GM23338 (cell line): ENCODE data around the gene PIBF1. TPM values are rescaled to one million over a fixed set of nuclear protein-coding genes. Genes with fewer than 3 reads are reported as not detected.
A peak's percentile ranks its signal among the peaks of the same experiment; 100 is the strongest.

ENCODE experiments used
- ATAC-seq: fragments of 200-7000 bp; cut with Tn5 transposase; 3 replicates; pipeline ENCODE4 v1.9.1; 2020
- DNase-seq: peaks from one replicate; pipeline ENCODE4 v3.0.0-alpha.2; 2015; ENCODE audit warnings: low spot score
- H2AFZ ChIP-seq: fragments of 200-600 bp; sonication (generic); 2 replicates; pipeline ENCODE4 v1.8.0; 2016; ENCODE audit warnings: antibody characterized with exemption, mild to moderate bottlenecking, moderate library complexity
- H3F3A ChIP-seq: fragments of 200-600 bp; sonication (generic); replicated peaks from 2 replicates; pipeline ENCODE4 v1.8.0; 2017; ENCODE audit warnings: antibody characterized with exemption, mixed run types, low read depth
- H3K27ac ChIP-seq: fragments of 200-600 bp; sonication (generic); 2 replicates; pipeline ENCODE4 v1.6.1; 2016; ENCODE audit warnings: low read depth
- H3K27me3 ChIP-seq: fragments of 200-600 bp; sonication (generic); 2 replicates; pipeline ENCODE4 v1.8.0; 2016; ENCODE audit warnings: mild to moderate bottlenecking, mixed run types, moderate library complexity; ENCODE audit not compliant: insufficient read depth
- H3K36me3 ChIP-seq: fragments of 200-600 bp; sonication (generic); 2 replicates; pipeline ENCODE4 v1.8.0; 2016; ENCODE audit warnings: mild to moderate bottlenecking; ENCODE audit not compliant: insufficient read depth
- H3K4me1 ChIP-seq: fragments of 200-600 bp; sonication (generic); 2 replicates; pipeline ENCODE4 v1.8.0; 2016; ENCODE audit warnings: mild to moderate bottlenecking, moderate library complexity; ENCODE audit not compliant: insufficient read depth
- H3K4me2 ChIP-seq: fragments of 200-600 bp; sonication (generic); 2 replicates; pipeline ENCODE4 v1.7.1; 2017; ENCODE audit warnings: mixed run types
- H3K4me3 ChIP-seq: fragments of 200-600 bp; sonication (generic); 2 replicates; pipeline ENCODE4 v1.6.1; 2016; ENCODE audit warnings: mixed run types
- H3K79me2 ChIP-seq: fragments of 200-600 bp; sonication (generic); replicated peaks from 2 replicates; pipeline ENCODE4 v1.8.0; 2017; ENCODE audit warnings: mild to moderate bottlenecking; ENCODE audit not compliant: insufficient read depth
- H3K9me2 ChIP-seq: fragments of 200-600 bp; sonication (generic); 2 replicates; pipeline ENCODE4 v1.8.0; 2017; ENCODE audit not compliant: insufficient read depth
- H4K20me1 ChIP-seq: fragments of 200-600 bp; sonication (generic); replicated peaks from 2 replicates; pipeline ENCODE4 v1.8.0; 2017; ENCODE audit warnings: mild to moderate bottlenecking; ENCODE audit not compliant: insufficient read depth
- H3K27ac Mint-ChIP-seq: 2 replicates; pipeline ENCODE4 v1.8.0; 2020; ENCODE audit warnings: inconsistent platforms, mild to moderate bottlenecking, moderate library complexity, mixed read lengths
- H3K27me3 Mint-ChIP-seq: 3 replicates; pipeline ENCODE4 v1.8.0; 2022; ENCODE audit warnings: low read depth, mild to moderate bottlenecking, moderate library complexity, mixed read lengths, inconsistent platforms; ENCODE audit not compliant: insufficient read depth, poor library complexity
- H3K36me3 Mint-ChIP-seq: 3 replicates; pipeline ENCODE4 v1.8.0; 2021; ENCODE audit warnings: low read depth, mild to moderate bottlenecking, inconsistent platforms, moderate library complexity, mixed read lengths
- H3K4me1 Mint-ChIP-seq: 3 replicates; pipeline ENCODE4 v1.8.0; 2020; ENCODE audit warnings: mild to moderate bottlenecking, inconsistent platforms, mixed read lengths
- H3K4me3 Mint-ChIP-seq: 3 replicates; pipeline ENCODE4 v1.8.0; 2021; ENCODE audit warnings: moderate library complexity, mild to moderate bottlenecking, inconsistent platforms, mixed read lengths
- H3K9me3 Mint-ChIP-seq: 3 replicates; pipeline ENCODE4 v1.8.0; 2020; ENCODE audit warnings: moderate library complexity, mild to moderate bottlenecking, inconsistent platforms, mixed read lengths
- CREB1 ChIP-seq: fragments of 250-450 bp; sonication (Bioruptor Pico); IDR thresholded peaks from 2 replicates; pipeline ENCODE4 v1.5.0; 2020; ENCODE audit warnings: low read depth, mild to moderate bottlenecking, moderate library complexity
- CTCF ChIP-seq, 2 experiments: fragments of 200-600 bp in 1 of 2; sonication (generic) in 1 of 2; conservative IDR thresholded peaks; 2 replicates each; pipeline versions ENCODE4 v1.5.1 to v1.6.1; 2016 to 2017; ENCODE audit warnings: antibody characterized with exemption in 2 of 2, low read depth in 2 of 2, mild to moderate bottlenecking in 2 of 2, moderate library complexity in 1 of 2
- ETS1 ChIP-seq: IDR thresholded peaks from 2 replicates; pipeline ENCODE4 v1.6.1; 2016; ENCODE audit warnings: antibody characterized with exemption
- EZH2 ChIP-seq: fragments of 200-600 bp; sonication (generic); IDR thresholded peaks from one replicate; pipeline ENCODE4 v1.8.0; 2017; ENCODE audit warnings: antibody characterized with exemption, mild to moderate bottlenecking, low read depth; ENCODE audit not compliant: unreplicated experiment
- EZH2phosphoT487 ChIP-seq: fragments of 200-600 bp; sonication (generic); IDR thresholded peaks from one replicate; pipeline ENCODE4 v1.8.1; 2018; ENCODE audit warnings: antibody characterized with exemption; ENCODE audit not compliant: unreplicated experiment
- JUNB ChIP-seq: IDR thresholded peaks from one replicate; pipeline ENCODE4 v1.6.1; 2016; ENCODE audit warnings: antibody characterized with exemption; ENCODE audit not compliant: unreplicated experiment
- NANOG ChIP-seq: IDR thresholded peaks from 2 replicates; pipeline ENCODE4 v1.6.1; 2016; ENCODE audit warnings: antibody characterized with exemption, borderline replicate concordance
- POLR2AphosphoS5 ChIP-seq: IDR thresholded peaks from 2 replicates; pipeline ENCODE4 v1.6.1; 2016; ENCODE audit warnings: antibody characterized with exemption, low read depth
- REST ChIP-seq: IDR thresholded peaks from one replicate; pipeline ENCODE4 v1.6.1; 2018; ENCODE audit warnings: antibody characterized with exemption; ENCODE audit not compliant: unreplicated experiment
- STAT1 ChIP-seq: IDR thresholded peaks from one replicate; pipeline ENCODE4 v1.6.1; 2016; ENCODE audit warnings: antibody characterized with exemption; ENCODE audit not compliant: unreplicated experiment
- ZNF114 ChIP-seq: fragments of 250-450 bp; sonication (Bioruptor Pico); IDR thresholded peaks from 2 replicates; pipeline ENCODE4 v1.5.0; 2020; ENCODE audit warnings: mild to moderate bottlenecking, moderate library complexity
- ZNF331 ChIP-seq: fragments of 250-450 bp; sonication (Bioruptor Pico); IDR thresholded peaks from 2 replicates; pipeline ENCODE4 v1.5.0; 2020; ENCODE audit warnings: low read depth, mild to moderate bottlenecking, moderate library complexity
- ZNF462 ChIP-seq: fragments of 250-450 bp; sonication (Bioruptor Pico); IDR thresholded peaks from 2 replicates; pipeline ENCODE4 v1.5.0; 2020; ENCODE audit warnings: mild to moderate bottlenecking, moderate library complexity
- polyA plus RNA-seq: library from polyadenylated mRNA; unstranded; fragments of >200 nt; fragmentation: Nextera tagmentation; extraction: Ambion mirVana; gene quantifications from 2 replicates; pipeline ENCODE4 v1.2.1, GENCODE V29; 2016
- total RNA-seq: library from RNA; depleted of rRNA; stranded (reverse); fragments of >200 nt; shearing (Covaris generic); gene quantifications from 2 replicates; pipeline ENCODE4 v1.2.3, GENCODE V29; 2014

PIBF1 gene
- total and polyA plus RNA-seq, 2 experiments from 2014 or later = 14.9 to 22.6 TPM

GRCh38 chr13:72820156-72820897 lies 38.4 kb downstream of the PIBF1 start:
- TF ChIP-seq REST (no peak), ZNF462 (CRISPR knock-in tag) (no peak), EZH2 (no peak), CREB1 (CRISPR knock-in tag) (no peak), CTCF (conservative IDR thresholded peaks at IDR 0.05; ENCODE audit: low read depth in 2 of 2) (no peak), ZNF114 (CRISPR knock-in tag) (no peak), ZNF331 (CRISPR knock-in tag) (no peak), POLR2AphosphoS5 (no peak), JUNB (no peak), EZH2phosphoT487 (no peak), STAT1 (no peak), ETS1 (no peak), NANOG (no peak)

More at GRCh38 chr13:72820156-72820897, 38.4 kb downstream of the PIBF1 start:
- Histone ChIP-seq H2AFZ (no peak overlapping the region), H3K4me3 (no peak overlapping the region), H3K9me2 (no peaks in the 10 kb centered on the region), H3K36me3 (no peaks in the 10 kb centered on the region), H3K4me2 (no peak overlapping the region), H3F3A (no peaks in the 10 kb centered on the region), H3K27ac (no peak overlapping the region), H3K27me3 (no peaks in the 10 kb centered on the region), H3K79me2 (no peaks in the 10 kb centered on the region), H3K4me1 (peaks cover 5% of the 10 kb centered on the region; the same call in 1 of the 2 replicates), H4K20me1 (no peaks in the 10 kb centered on the region)
- H3K27ac Mint-ChIP-seq = peak overlapping the region; percentile 87; the same call in 1 of the 2 replicates
- no peak overlapping the region for H3K4me3 Mint-ChIP-seq
- H3K27me3 Mint-ChIP-seq = no peaks in the 10 kb centered on the region
- ATAC-seq = no peak; the same call in 2 of the 3 replicates
- H3K4me1 Mint-ChIP-seq = peaks cover 6% of the 10 kb centered on the region
- peak; percentile 22 for DNase-seq
- H3K36me3 Mint-ChIP-seq = peaks cover 4% of the 10 kb centered on the region; the same call in 2 of the 3 replicates
- no peaks in the 10 kb centered on the region for H3K9me3 Mint-ChIP-seq
